K562 (cell line): ENCODE measurements around the gene ARPC2. TPM values are rescaled to one million over a fixed set of nuclear protein-coding genes. Genes with fewer than 3 reads are reported as not detected.

Source experiments
- ATAC-seq: fragments of 200-7000 bp; cut with Tn5 transposase; 3 replicates; pipeline ENCODE4 v1.9.1; 2020; ENCODE audit warnings: moderate library complexity
- BruUV-seq: library from RNA; stranded (reverse); fragments of 400-500 nt; replicated peaks from 2 replicates; lab custom pipeline; 2021; lab: Mats Ljungman, UMichigan
- CTCF ChIA-PET: fragments of 300-600 bp; formaldehyde crosslinking; extraction: SDS; loops from one replicate; lab custom pipeline; 2021; ENCODE audit warnings: low intra/inter-chr PET ratio; lab: Yijun Ruan, JAX
- POLR2A ChIA-PET: fragments of 300-600, 350-650 bp; sonication (Branson Sonifier 250); formaldehyde crosslinking; extraction: SDS; loops from one replicate; lab custom pipeline; 2021; ENCODE audit warnings: antibody characterized with exemption, inconsistent platforms; lab: Yijun Ruan, JAX
- DNase-seq, 4 experiments: peaks; one replicate each; pipeline versions ENCODE4 v3.0.0 to v3.0.0-alpha.2; 2011 to 2018; ENCODE audit warnings: low spot score in 3 of 4, mixed read lengths in 3 of 4; ENCODE audit errors: extremely low read depth in 1 of 4
- FAIRE-seq: peaks from 2 replicates; lab custom pipeline; 2011; peaks lifted over from hg19 to GRCh38; lab: Jason Lieb, UNC
- H2AFZ ChIP-seq: 2 replicates; pipeline ENCODE4 v1.6.0; 2011; ENCODE audit warnings: low read depth, low read length, control low read depth, inconsistent platforms
- H3K27ac ChIP-seq: fragments of 200-600 bp; 3 replicates; pipeline ENCODE4 v1.8.0; 2011; ENCODE audit warnings: low read depth, mild to moderate bottlenecking, control low read depth, inconsistent platforms, low read length, moderate library complexity, mixed read lengths; ENCODE audit errors: extremely low read depth
- H3K27me3 ChIP-seq, 2 experiments: fragments of 300-600 bp in 1 of 2; 2 replicates in 1 of 2; 3 replicates in 1 of 2; pipeline versions ENCODE4 v1.6.0 to v1.8.0; 2011; ENCODE audit warnings: inconsistent platforms in 2 of 2, low read length in 2 of 2, mild to moderate bottlenecking in 1 of 2, mixed read lengths in 1 of 2, moderate library complexity in 1 of 2; ENCODE audit not compliant: control insufficient read depth in 2 of 2, insufficient read depth in 2 of 2
- H3K36me3 ChIP-seq: fragments of 300-600 bp; 3 replicates; pipeline ENCODE4 v1.8.0; 2011; ENCODE audit warnings: mild to moderate bottlenecking, low read length, inconsistent platforms; ENCODE audit not compliant: control insufficient read depth, insufficient read depth
- H3K4me1 ChIP-seq, 2 experiments: fragments of 200-600 bp in 1 of 2; replicated peaks in 1 of 2; 2 replicates in 1 of 2; 3 replicates in 1 of 2; pipeline versions ENCODE4 v1.5.1 to v1.8.0; 2011; ENCODE audit warnings: inconsistent platforms in 2 of 2, low read length in 2 of 2, mild to moderate bottlenecking in 1 of 2, mixed read lengths in 1 of 2, moderate library complexity in 1 of 2; ENCODE audit not compliant: control insufficient read depth in 2 of 2, insufficient read depth in 2 of 2
- H3K4me2 ChIP-seq: 2 replicates; pipeline ENCODE4 v1.6.1; 2011; ENCODE audit warnings: low read length, control low read depth, inconsistent platforms, mixed read lengths; ENCODE audit not compliant: insufficient read depth
- H3K4me3 ChIP-seq: fragments of 200-600 bp; sonication (generic), shearing (Covaris generic); 2 replicates; pipeline ENCODE4 v1.5.1; 2016; ENCODE audit warnings: control low read depth, inconsistent platforms
- H3K79me2 ChIP-seq: fragments of 200-600 bp; 3 replicates; pipeline ENCODE4 v1.8.0; 2011; ENCODE audit warnings: low read length, inconsistent platforms; ENCODE audit not compliant: control insufficient read depth, insufficient read depth
- H3K9ac ChIP-seq, 2 experiments: 2 replicates each; pipeline versions ENCODE4 v1.6.0 to v1.6.1; 2011; ENCODE audit warnings: low read depth in 2 of 2, low read length in 2 of 2, control low read depth in 1 of 2, inconsistent platforms in 1 of 2, mild to moderate bottlenecking in 1 of 2, mixed read lengths in 1 of 2; ENCODE audit not compliant: insufficient read depth in 1 of 2
- H3K9me1 ChIP-seq: one replicate; pipeline ENCODE4 v1.6.0; 2011; ENCODE audit warnings: inconsistent platforms, mild to moderate bottlenecking, low read length, moderate library complexity; ENCODE audit not compliant: control insufficient read depth, insufficient read depth
- H3K9me3 ChIP-seq: replicated peaks from 2 replicates; pipeline ENCODE4 v1.5.1; 2011; ENCODE audit warnings: low read depth, low read length, inconsistent platforms; ENCODE audit not compliant: control insufficient read depth, insufficient read depth
- H4K20me1 ChIP-seq: replicated peaks from 2 replicates; pipeline ENCODE4 v1.6.1; 2011; ENCODE audit warnings: low read length, inconsistent platforms, mixed read lengths; ENCODE audit not compliant: control insufficient read depth, insufficient read depth
- ATF7 ChIP-seq: fragments of 450-650 bp; IDR thresholded peaks from 2 replicates; pipeline ENCODE4 v1.7.1; 2014; ENCODE audit warnings: mild to moderate bottlenecking, moderate library complexity
- MEIS2 ChIP-seq: fragments of 450-650 bp; IDR thresholded peaks from 2 replicates; pipeline ENCODE4 v1.6.1; 2014; ENCODE audit warnings: mild to moderate bottlenecking; ENCODE audit not compliant: partially characterized antibody
- ZNF75A ChIP-seq: fragments of 450-650 bp; formaldehyde crosslinking; IDR thresholded peaks from 2 replicates; pipeline ENCODE4 v1.4.0; 2020; ENCODE audit warnings: mild to moderate bottlenecking
- WGBS: fragments of 100-300 bp; shearing (Covaris generic); methylation state at CpG from one replicate; pipeline ENCODE4 v1.1.6; 2016; ENCODE audit warnings: low coverage, mixed read lengths; ENCODE audit not compliant: insufficient coverage; ENCODE audit errors: missing lambda C conversion rate; 5-methylcytosine and 5-hydroxymethylcytosine counted together
- in situ Hi-C: fragments of 300-500 bp; cut with MboI; formaldehyde crosslinking; loops from 4 replicates; pipeline ENCODE4 v1.15.0; 2018; ENCODE audit warnings: inconsistent platforms, mixed read lengths
- intact Hi-C: fragments of 100-400 bp; cut with micrococcal nuclease; formaldehyde crosslinking; loops from 2 replicates; pipeline ENCODE4 v1.14.2; 2022
- polyA plus RNA-seq, 8 experiments: library from polyadenylated mRNA; depleted of rRNA in 4 of 8; stranded (reverse) in 5 of 8; unstranded in 3 of 8; fragments of >200 nt; fragmentation: Nextera tagmentation in 2 of 8; fragmentation: Illumina TruSeq in 1 of 8; extraction: Ambion mirVana in 2 of 8; extraction: Trizol in 1 of 8; gene quantifications; 2 replicates each; pipeline versions ENCODE4 v1.2.1 to v1.2.3, GENCODE V29; 2011 to 2014; ENCODE audit warnings: inconsistent platforms in 1 of 8, missing spikeins in 1 of 8
- total RNA-seq, 7 experiments: library from RNA; depleted of rRNA in 6 of 7; stranded (reverse); fragments of >200 nt in 6 of 7; fragmentation: Illumina TruSeq in 2 of 7; extraction: Trizol in 2 of 7; gene quantifications; 2 replicates each; pipeline versions ENCODE4 v1.2.1 to v1.2.3, GENCODE V29; 2011 to 2021; ENCODE audit warnings: low replicate concordance in 1 of 7
- TF ChIP-seq, protein P1 (sequence below), 2 experiments: IDR thresholded peaks in 1 of 2; conservative IDR thresholded peaks in 1 of 2; 2 replicates each; pipeline ENCODE4 v1.6.1; 2016; ENCODE audit warnings: low read depth in 2 of 2, mild to moderate bottlenecking in 1 of 2, missing compliant biosample characterization in 1 of 2, missing genetic modification characterization in 1 of 2, moderate library complexity in 1 of 2
- TF ChIP-seq, protein P2 (sequence below): fragments of 450-650 bp; IDR thresholded peaks from 2 replicates; pipeline ENCODE4 v1.6.1; 2016
- TF ChIP-seq, protein P3 (sequence below): fragments of 450-650 bp; IDR thresholded peaks from 2 replicates; pipeline ENCODE4 v1.6.1; 2016; ENCODE audit warnings: missing biosample characterization, missing genetic modification characterization

ARPC2 gene
- total and polyA plus RNA-seq, 9 of the 15 experiments (the other 6 are each of a cell fraction or from before 2014, with no cell fraction given), result 81.9 to 187 (median 103) TPM

DNA sequence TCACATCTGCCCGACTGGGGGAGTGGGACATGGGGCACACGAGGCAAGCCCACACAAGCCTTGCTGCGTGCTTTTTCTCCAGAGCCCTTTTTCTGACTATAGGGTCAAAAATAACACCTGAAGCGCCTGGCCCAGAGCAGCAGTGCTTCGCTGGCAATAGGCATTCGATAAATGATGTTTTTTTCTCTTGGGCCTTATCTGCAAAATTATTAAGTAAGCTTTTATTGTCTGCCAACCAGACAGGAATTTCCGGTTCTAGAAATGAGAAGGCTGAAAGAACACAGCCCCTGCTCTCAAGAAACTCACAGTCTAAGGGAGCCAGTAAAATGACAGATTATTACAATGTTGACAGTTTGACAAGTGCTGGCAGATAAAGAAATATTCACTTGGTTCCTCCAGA, 78.0 kb downstream of the ARPC2 start:
- Histone ChIP-seq H3K27ac (peak overlapping the region; percentile 34; the same call in 1 of the 3 replicates), H3K4me3 (no peak overlapping the region)
- TF ChIP-seq, protein P1, sequence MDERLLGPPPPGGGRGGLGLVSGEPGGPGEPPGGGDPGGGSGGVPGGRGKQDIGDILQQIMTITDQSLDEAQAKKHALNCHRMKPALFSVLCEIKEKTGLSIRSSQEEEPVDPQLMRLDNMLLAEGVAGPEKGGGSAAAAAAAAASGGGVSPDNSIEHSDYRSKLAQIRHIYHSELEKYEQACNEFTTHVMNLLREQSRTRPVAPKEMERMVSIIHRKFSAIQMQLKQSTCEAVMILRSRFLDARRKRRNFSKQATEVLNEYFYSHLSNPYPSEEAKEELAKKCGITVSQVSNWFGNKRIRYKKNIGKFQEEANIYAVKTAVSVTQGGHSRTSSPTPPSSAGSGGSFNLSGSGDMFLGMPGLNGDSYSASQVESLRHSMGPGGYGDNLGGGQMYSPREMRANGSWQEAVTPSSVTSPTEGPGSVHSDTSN (CRISPR knock-in tag; IDR thresholded peaks at IDR 0.05; ENCODE audit: low read depth), result no peak
- TF ChIP-seq, protein P1 (tag; conservative IDR thresholded peaks at IDR 0.05; ENCODE audit: low read depth), result 0 out of 2 replicates have a peak, but pooled peaks have one; percentile 26
- peak; percentile 39 for TF ChIP-seq MEIS2
- TF ChIP-seq, protein P2, sequence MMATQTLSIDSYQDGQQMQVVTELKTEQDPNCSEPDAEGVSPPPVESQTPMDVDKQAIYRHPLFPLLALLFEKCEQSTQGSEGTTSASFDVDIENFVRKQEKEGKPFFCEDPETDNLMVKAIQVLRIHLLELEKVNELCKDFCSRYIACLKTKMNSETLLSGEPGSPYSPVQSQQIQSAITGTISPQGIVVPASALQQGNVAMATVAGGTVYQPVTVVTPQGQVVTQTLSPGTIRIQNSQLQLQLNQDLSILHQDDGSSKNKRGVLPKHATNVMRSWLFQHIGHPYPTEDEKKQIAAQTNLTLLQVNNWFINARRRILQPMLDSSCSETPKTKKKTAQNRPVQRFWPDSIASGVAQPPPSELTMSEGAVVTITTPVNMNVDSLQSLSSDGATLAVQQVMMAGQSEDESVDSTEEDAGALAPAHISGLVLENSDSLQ, result peak; percentile 22; the same call in 1 of the 2 replicates
- TF ChIP-seq ATF7, result no peak
- TF ChIP-seq, protein P3, sequence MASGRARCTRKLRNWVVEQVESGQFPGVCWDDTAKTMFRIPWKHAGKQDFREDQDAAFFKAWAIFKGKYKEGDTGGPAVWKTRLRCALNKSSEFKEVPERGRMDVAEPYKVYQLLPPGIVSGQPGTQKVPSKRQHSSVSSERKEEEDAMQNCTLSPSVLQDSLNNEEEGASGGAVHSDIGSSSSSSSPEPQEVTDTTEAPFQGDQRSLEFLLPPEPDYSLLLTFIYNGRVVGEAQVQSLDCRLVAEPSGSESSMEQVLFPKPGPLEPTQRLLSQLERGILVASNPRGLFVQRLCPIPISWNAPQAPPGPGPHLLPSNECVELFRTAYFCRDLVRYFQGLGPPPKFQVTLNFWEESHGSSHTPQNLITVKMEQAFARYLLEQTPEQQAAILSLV (tag), result no peak
- no peak for TF ChIP-seq ZNF75A (CRISPR knock-in tag)

More for the DNA sequence above, 78.0 kb downstream of the ARPC2 start:
- Histone ChIP-seq H3K9me3 (no peaks in the 10 kb centered on the region), H3K79me2 (peaks cover 28% of the 10 kb centered on the region), H4K20me1 (no peaks in the 10 kb centered on the region), H3K9ac (peak overlapping the region in 1 of 2 experiments; percentile 78; a peak in 2 of 4 replicates), H3K9me1 (peaks cover 3% of the 10 kb centered on the region), H3K27me3 (no peaks in the 10 kb centered on the region), H2AFZ (peak overlapping the region; percentile 79), H3K4me2 (no peak overlapping the region), H3K36me3 (peaks cover 6% of the 10 kb centered on the region; the same call in 2 of the 3 replicates), H3K4me1 (peaks cover 32 to 40% of the 10 kb centered on the region in 2 experiments; a peak in 4 of 5 replicates)
- CTCF ChIA-PET, result no interaction called here
- WGBS, result 78% methylated on average over 5 of the region's 7 CpGs
- FAIRE-seq, result no peak
- BruUV-seq, result no TSS peak
- POLR2A ChIA-PET, result interaction anchor here (2.2 kb wide), 1 partner anchor 99 kb away, joined by 8 read pairs; no protein-coding TSS in a partner anchor
- ATAC-seq, result no peak
- in situ Hi-C loops (no loop called here), intact Hi-C loops (no loop called here)
- DNase-seq, result no peak
